Measurements from ENCODE around the gene DDA1. TPM values are rescaled to one million over a fixed set of nuclear protein-coding genes. Genes with fewer than 3 reads are reported as not detected.

Gene DDA1
- total and polyA plus RNA-seq, 9 of the 15 experiments (the other 6 are each of a cell fraction or from before 2014, with no cell fraction given), result 1.4 to 83.8 (median 33.8) TPM

- TF ChIP-seq, protein P1, sequence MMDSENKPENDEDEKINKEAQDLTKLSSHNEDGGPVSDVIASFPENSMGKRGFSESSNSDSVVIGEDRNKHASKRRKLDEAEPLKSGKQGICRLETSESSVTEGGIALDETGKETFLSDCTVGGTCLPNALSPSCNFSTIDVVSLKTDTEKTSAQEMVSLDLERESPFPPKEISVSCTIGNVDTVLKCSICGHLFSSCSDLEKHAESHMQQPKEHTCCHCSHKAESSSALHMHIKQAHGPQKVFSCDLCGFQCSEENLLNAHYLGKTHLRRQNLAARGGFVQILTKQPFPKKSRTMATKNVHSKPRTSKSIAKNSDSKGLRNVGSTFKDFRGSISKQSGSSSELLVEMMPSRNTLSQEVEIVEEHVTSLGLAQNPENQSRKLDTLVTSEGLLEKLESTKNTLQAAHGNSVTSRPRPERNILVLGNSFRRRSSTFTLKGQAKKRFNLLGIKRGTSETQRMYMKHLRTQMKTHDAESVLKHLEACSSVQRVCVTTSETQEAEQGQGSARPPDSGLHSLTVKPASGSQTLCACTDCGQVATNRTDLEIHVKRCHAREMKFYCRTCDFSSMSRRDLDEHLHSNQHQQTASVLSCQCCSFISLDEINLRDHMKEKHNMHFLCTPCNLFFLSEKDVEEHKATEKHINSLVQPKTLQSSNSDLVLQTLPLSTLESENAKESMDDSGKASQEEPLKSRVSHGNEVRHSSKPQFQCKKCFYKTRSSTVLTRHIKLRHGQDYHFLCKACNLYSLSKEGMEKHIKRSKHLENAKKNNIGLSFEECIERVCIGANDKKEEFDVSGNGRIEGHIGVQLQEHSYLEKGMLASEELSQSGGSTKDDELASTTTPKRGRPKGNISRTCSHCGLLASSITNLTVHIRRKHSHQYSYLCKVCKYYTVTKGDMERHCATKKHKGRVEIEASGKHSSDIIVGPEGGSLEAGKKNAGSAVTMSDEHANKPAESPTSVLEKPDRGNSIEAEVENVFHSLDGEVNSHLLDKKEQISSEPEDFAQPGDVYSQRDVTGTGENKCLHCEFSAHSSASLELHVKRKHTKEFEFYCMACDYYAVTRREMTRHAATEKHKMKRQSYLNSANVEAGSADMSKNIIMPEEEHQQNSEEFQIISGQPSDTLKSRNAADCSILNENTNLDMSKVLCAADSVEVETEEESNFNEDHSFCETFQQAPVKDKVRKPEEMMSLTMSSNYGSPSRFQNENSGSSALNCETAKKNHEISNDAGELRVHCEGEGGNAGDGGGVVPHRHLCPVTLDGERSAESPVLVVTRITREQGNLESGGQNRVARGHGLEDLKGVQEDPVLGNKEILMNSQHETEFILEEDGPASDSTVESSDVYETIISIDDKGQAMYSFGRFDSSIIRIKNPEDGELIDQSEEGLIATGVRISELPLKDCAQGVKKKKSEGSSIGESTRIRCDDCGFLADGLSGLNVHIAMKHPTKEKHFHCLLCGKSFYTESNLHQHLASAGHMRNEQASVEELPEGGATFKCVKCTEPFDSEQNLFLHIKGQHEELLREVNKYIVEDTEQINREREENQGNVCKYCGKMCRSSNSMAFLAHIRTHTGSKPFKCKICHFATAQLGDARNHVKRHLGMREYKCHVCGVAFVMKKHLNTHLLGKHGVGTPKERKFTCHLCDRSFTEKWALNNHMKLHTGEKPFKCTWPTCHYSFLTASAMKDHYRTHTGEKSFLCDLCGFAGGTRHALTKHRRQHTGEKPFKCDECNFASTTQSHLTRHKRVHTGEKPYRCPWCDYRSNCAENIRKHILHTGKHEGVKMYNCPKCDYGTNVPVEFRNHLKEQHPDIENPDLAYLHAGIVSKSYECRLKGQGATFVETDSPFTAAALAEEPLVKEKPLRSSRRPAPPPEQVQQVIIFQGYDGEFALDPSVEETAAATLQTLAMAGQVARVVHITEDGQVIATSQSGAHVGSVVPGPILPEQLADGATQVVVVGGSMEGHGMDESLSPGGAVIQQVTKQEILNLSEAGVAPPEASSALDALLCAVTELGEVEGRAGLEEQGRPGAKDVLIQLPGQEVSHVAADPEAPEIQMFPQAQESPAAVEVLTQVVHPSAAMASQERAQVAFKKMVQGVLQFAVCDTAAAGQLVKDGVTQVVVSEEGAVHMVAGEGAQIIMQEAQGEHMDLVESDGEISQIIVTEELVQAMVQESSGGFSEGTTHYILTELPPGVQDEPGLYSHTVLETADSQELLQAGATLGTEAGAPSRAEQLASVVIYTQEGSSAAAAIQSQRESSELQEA (IDR thresholded peaks at IDR 0.05; ENCODE audit: low read depth), result peak; percentile 85
- TF ChIP-seq MTF1 (CRISPR knock-in tag; IDR thresholded peaks at IDR 0.05; ENCODE audit: borderline replicate concordance) (no peak), POLR2AphosphoS2 (IDR thresholded peaks at IDR 0.05; ENCODE audit: low read length) (0 out of 2 replicates have a peak, but pooled peaks have one; percentile 53), ZBTB5 (IDR thresholded peaks at IDR 0.05) (peak; percentile 81; the same call in 1 of the 2 replicates), PCBP1 (IDR thresholded peaks at IDR 0.05; ENCODE audit: low read depth, low read length, poor library complexity, severe bottlenecking) (no peak), MAZ (CRISPR knock-in tag; conservative IDR thresholded peaks at IDR 0.05 in 1 of 2, IDR thresholded peaks at IDR 0.05 in 1 of 2) (0 out of 4 replicates have a peak, but pooled peaks of 1 of the 2 experiments have one; percentile 14), ZNF584 (CRISPR knock-in tag; IDR thresholded peaks at IDR 0.05; ENCODE audit: low read depth) (peak; percentile 97), ZNF197 (CRISPR knock-in tag; IDR thresholded peaks at IDR 0.05; ENCODE audit: low read depth) (peak; percentile 91), RBFOX2 (IDR thresholded peaks at IDR 0.05; ENCODE audit: low read depth, low read length) (peak; percentile 69)
These were observed 42.2 kb upstream of the DDA1 start, which contains the start of gene BABAM1 (continued) for GRCh38 chr19:17266975-17267788.

All from K562 (cell line).